Tibial nerve (tissue), 4 donors: ENCODE data around the gene FADS2. TPM values are rescaled to one million over a fixed set of nuclear protein-coding genes. Genes with fewer than 3 reads are reported as not detected.

Source experiments
- DNase-seq, 2 donors: peaks; one replicate each; pipeline ENCODE4 v3.0.0-alpha.2; 2019; ENCODE audit warnings: low spot score in 2 of 2
- H3K27ac ChIP-seq, 4 donors: fragments of 200-600 bp; sonication (generic) in 3 of 4; one replicate each; pipeline ENCODE4 v1.5.1; 2017 to 2019; ENCODE audit warnings: mild to moderate bottlenecking in 1 of 4
- H3K27me3 ChIP-seq, 2 donors: fragments of 200-600 bp; sonication (generic) in 1 of 2; one replicate each; pipeline versions ENCODE4 v1.5.1 to v1.6.0; 2017 to 2019
- H3K36me3 ChIP-seq, 3 donors: fragments of 200-600 bp; sonication (generic); one replicate each; pipeline ENCODE4 v1.5.1; 2018 to 2019
- H3K4me1 ChIP-seq, 4 donors: fragments of 200-600 bp; sonication (generic) in 3 of 4; one replicate each; pipeline ENCODE4 v1.5.1; 2017 to 2019
- H3K4me3 ChIP-seq, 4 donors: fragments of 200-600 bp; sonication (generic) in 3 of 4; one replicate each; pipeline ENCODE4 v1.5.1; 2017 to 2019; ENCODE audit warnings: mild to moderate bottlenecking in 1 of 4, moderate library complexity in 1 of 4
- H3K9me3 ChIP-seq, 4 donors: fragments of 200-600 bp; sonication (generic) in 3 of 4; one replicate each; pipeline ENCODE4 v1.5.1; 2017 to 2019
- CTCF ChIP-seq, 5 experiments: fragments of 200-600 bp in 3 of 5; fragments of 450-650 bp in 2 of 5; sonication (generic) in 3 of 5; IDR thresholded peaks; one replicate each; pipeline ENCODE4 v1.5.1; 2016 to 2019; ENCODE audit warnings: antibody characterized with exemption in 5 of 5, mild to moderate bottlenecking in 3 of 5, moderate library complexity in 2 of 5
- EP300 ChIP-seq, 2 donors: sonication (generic); formaldehyde crosslinking; IDR thresholded peaks; one replicate each; pipeline ENCODE4 v1.6.1; 2017; ENCODE audit warnings: antibody characterized with exemption in 2 of 2, mild to moderate bottlenecking in 1 of 2
- POLR2A ChIP-seq, 2 donors: fragments of 450-650 bp; IDR thresholded peaks; one replicate each; pipeline ENCODE4 v1.6.1; 2017; ENCODE audit warnings: antibody characterized with exemption in 2 of 2, mild to moderate bottlenecking in 2 of 2, moderate library complexity in 2 of 2
- WGBS, 2 donors: methylation state at CpG; one replicate each; pipeline ENCODE4 v1.1.5; 2018; 5-methylcytosine and 5-hydroxymethylcytosine counted together
- total RNA-seq, 4 donors: library from RNA; depleted of rRNA; stranded (reverse); fragments of >200 nt; gene quantifications; one replicate each; pipeline ENCODE4 v1.1.0, GENCODE V29; 2016

Gene FADS2
- total RNA-seq, 4 donors from 2014 or later, result 17.4 to 59.2 (median 32.7) TPM

DNA sequence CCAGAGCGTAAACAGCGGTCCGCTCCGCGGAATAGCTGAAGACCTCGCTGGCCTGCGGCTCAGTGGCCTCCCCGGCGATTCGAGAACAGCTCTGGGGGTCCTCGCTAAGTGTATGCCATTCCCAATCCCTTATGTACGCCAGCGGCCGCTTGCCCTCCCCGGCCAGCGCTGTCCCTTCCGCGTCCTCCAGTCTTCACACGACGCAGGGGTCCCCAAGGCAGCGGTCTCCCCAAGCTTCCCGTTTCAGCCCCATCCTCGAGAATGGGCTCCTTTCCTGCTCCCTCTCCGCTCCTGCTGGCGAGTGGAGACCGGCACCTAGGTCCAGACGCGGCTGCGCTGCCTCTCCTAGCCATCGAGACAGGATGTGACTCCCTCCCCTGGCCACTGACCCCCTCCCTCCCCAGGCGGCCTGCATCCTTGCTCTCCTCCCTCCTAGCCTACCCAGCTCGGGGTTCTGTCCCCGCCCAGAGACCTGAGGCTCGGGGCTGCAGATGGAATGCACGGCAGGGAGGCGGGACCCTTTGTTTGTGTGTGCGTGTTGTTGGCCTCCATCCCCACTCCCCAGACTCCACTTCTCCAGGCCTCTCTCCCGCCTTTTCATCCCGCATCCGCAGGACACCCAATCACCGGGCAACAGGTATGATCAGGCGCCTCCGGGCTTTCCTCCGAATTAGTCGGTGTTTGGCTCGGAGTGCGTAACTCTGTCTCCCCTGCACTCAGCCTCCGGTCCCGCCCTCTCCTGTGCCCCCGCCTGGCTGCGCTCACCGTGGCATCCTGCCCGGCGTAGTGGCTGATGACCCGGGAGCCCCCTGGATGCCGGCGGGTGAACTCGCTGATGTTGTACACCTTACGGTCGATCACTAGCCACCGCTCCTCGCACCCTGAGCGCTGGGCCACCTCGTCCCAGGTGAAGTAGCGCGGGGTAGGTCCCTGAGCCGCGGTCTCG is 12.0 kb upstream of the FADS2 start:
- H3K4me1 ChIP-seq, result peaks cover 0 to 15% (median 0%) of the 10 kb centered on the region in 4 donors
- 0 to 1% methylated on average over 54 to 58 of the region's 69 CpGs for WGBS, 2 donors

GRCh38 chr11:61816736-61817455 is 11.2 kb upstream of the FADS2 start, which contains the start of gene FADS1:
Gene FADS1 (minus strand): TSS chr11:61817003. CDS start chr11:61816929, 74 bp downstream.
- TF ChIP-seq POLR2A (IDR thresholded peaks at IDR 0.05) (peak; percentile 75 to 79), CTCF (IDR thresholded peaks at IDR 0.05) (peak; percentile 43 to 75 (median 68)), EP300 (IDR thresholded peaks at IDR 0.05) (peak; percentile 55 to 88)
- peak; percentile 70 to 83 for DNase-seq
- Histone ChIP-seq H3K9me3 (no peaks in the 10 kb centered on the region), H3K27me3 (no peaks in the 10 kb centered on the region), H3K27ac (peak within 1 kb of the TSS; percentile 96 to 99 (median 98)), H3K4me1 (peaks cover 0 to 15% (median 0%) of the 10 kb centered on the region in 4 donors), H3K36me3 (peaks cover 0 to 12% (median 0%) of the 10 kb centered on the region in 3 donors), H3K4me3 (peak within 1 kb of the TSS; percentile 79 to 87 (median 82))
- WGBS, 2 donors, result 1% methylated on average over 28 to 42 of the region's 73 CpGs

More for the DNA sequence above, 12.0 kb upstream of the FADS2 start:
- TF ChIP-seq CTCF (IDR thresholded peaks at IDR 0.05) (no peak), EP300 (IDR thresholded peaks at IDR 0.05) (no peak), POLR2A (IDR thresholded peaks at IDR 0.05) (peak in 1 of 2 donors; percentile 5)
- peak; percentile 44 to 59 for DNase-seq
- H3K9me3 ChIP-seq, result no peaks in the 10 kb centered on the region
- peak overlapping the region; percentile 79 to 87 (median 82) for H3K4me3 ChIP-seq
- no peaks in the 10 kb centered on the region for H3K27me3 ChIP-seq
- H3K36me3 ChIP-seq, result peaks cover 0 to 20% (median 0%) of the 10 kb centered on the region in 3 donors
- peak overlapping the region; percentile 96 to 99 (median 98) for H3K27ac ChIP-seq

DNA sequence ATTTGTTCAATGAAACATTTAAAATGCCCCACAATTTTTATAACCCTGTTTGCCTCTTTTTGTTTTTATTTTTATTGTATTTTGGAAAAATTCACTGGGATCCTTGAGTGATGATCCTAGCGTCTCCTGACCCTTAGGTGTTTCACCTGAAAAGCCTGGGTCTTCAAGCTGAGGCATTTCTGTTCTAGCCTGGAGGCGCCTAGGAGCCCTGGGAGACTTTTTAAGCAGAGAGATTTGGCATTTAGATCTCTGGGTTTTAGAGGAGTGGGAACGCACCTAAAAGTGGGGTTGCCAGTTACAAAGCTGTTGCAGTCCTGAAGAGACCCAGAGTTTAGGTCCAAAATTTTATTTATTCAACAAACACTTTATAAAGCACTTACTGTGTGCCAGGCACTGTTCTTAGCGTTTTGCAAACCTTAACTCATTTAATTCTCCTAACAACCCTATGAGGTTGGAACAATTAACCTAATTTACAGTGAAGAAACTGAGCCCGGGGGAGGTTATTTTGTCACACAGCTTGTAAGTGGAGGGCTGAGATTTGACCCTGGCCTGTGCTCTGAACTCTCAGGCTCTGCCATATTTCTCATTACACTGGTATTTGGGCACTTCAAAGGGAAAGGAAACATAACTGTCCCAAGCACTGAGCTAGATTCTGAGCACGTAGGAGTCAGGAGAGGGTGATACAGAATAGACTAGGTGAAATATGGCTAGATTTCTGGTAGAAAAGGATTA is 10.5 kb upstream of the FADS2 start:
- H3K27ac ChIP-seq, result peak overlapping the region; percentile 96 to 99 (median 98)
- 49 to 59% methylated on average over 6 of the region's 6 CpGs for WGBS, 2 donors

GRCh38 chr11:61820174-61820573 is 7.9 kb upstream of the FADS2 start:
- no peak for DNase-seq
- Histone ChIP-seq H3K27ac (no peak overlapping the region), H3K36me3 (no peaks in the 10 kb centered on the region), H3K4me3 (no peak overlapping the region), H3K4me1 (peaks cover 0 to 9% (median 0%) of the 10 kb centered on the region in 4 donors), H3K27me3 (no peaks in the 10 kb centered on the region), H3K9me3 (no peaks in the 10 kb centered on the region)
- no peak for TF ChIP-seq CTCF (IDR thresholded peaks at IDR 0.05)
- TF ChIP-seq EP300 (IDR thresholded peaks at IDR 0.05), result no peak
- no peak for TF ChIP-seq POLR2A (IDR thresholded peaks at IDR 0.05)
- 84 to 94% methylated on average over 2 of the region's 2 CpGs for WGBS, 2 donors

More for the DNA sequence above, 10.5 kb upstream of the FADS2 start:
- no peaks in the 10 kb centered on the region for H3K9me3 ChIP-seq
- H3K36me3 ChIP-seq, result peaks cover 0 to 5% (median 0%) of the 10 kb centered on the region in 3 donors
- no peak for TF ChIP-seq POLR2A (IDR thresholded peaks at IDR 0.05)
- TF ChIP-seq CTCF (IDR thresholded peaks at IDR 0.05), result no peak
- TF ChIP-seq EP300 (IDR thresholded peaks at IDR 0.05), result no peak
- H3K4me3 ChIP-seq, result peak overlapping the region; percentile 79 to 87 (median 82)
- H3K4me1 ChIP-seq, result peaks cover 0 to 15% (median 0%) of the 10 kb centered on the region in 4 donors
- no peaks in the 10 kb centered on the region for H3K27me3 ChIP-seq
- DNase-seq, result no peak
